GM12878 (cell line): ENCODE results near the gene RALGPS1. TPM values are rescaled to one million over a fixed set of nuclear protein-coding genes. Genes with fewer than 3 reads are reported as not detected.

ENCODE experiments used
- ATAC-seq: fragments of 200-7000 bp; cut with Tn5 transposase; 3 replicates; pipeline ENCODE4 v1.9.1; 2020; ENCODE audit warnings: mild to moderate bottlenecking, moderate library complexity
- BruUV-seq: library from RNA; stranded (reverse); fragments of 400-500 nt; replicated peaks from 2 replicates; lab custom pipeline; 2021; lab: Mats Ljungman, UMichigan
- CTCF ChIA-PET: fragments of 300-600 bp; sonication (Branson Sonifier 250); formaldehyde crosslinking; extraction: SDS; loops from one replicate; lab custom pipeline; 2021; ENCODE audit warnings: inconsistent platforms; lab: Yijun Ruan, JAX
- POLR2A ChIA-PET: fragments of 350-600 bp; formaldehyde crosslinking; extraction: SDS; loops from one replicate; lab custom pipeline; 2021; ENCODE audit warnings: inconsistent platforms; lab: Charles Lee
- RAD21 ChIA-PET: fragments of 300-600 bp; sonication (Branson Sonifier 250); formaldehyde crosslinking; loops from one replicate; lab custom pipeline; 2023; ENCODE audit warnings: antibody characterized with exemption; ENCODE audit not compliant: unreplicated experiment; lab: Charles Lee
- SMC1A ChIA-PET: fragments of 300-600 bp; sonication (Branson Sonifier 250); formaldehyde crosslinking; loops from one replicate; lab custom pipeline; 2023; ENCODE audit not compliant: unreplicated experiment, uncharacterized antibody; lab: Charles Lee
- DNase-seq: peaks from one replicate; pipeline ENCODE4 v3.0.0-alpha.2; 2011; ENCODE audit warnings: low read depth, low spot score
- FAIRE-seq: peaks from 3 replicates; lab custom pipeline; 2011; peaks lifted over from hg19 to GRCh38; lab: Jason Lieb, UNC
- H2AFZ ChIP-seq: 2 replicates; pipeline ENCODE4 v1.6.0; 2011; ENCODE audit warnings: low read depth, low read length, control low read depth; ENCODE audit not compliant: control insufficient read depth
- H3K27ac ChIP-seq: 2 replicates; pipeline ENCODE4 v1.5.1; 2011; ENCODE audit warnings: control low read depth; ENCODE audit not compliant: control insufficient read depth, insufficient read depth
- H3K27me3 ChIP-seq, 2 experiments: replicated peaks in 1 of 2; 2 replicates each; pipeline versions ENCODE4 v1.6.0 to v1.6.1; 2011; ENCODE audit warnings: low read length in 1 of 2; ENCODE audit not compliant: control insufficient read depth in 2 of 2, insufficient read depth in 2 of 2
- H3K36me3 ChIP-seq, 2 experiments: 2 replicates each; pipeline ENCODE4 v1.5.1; 2011; ENCODE audit warnings: low read length in 1 of 2; ENCODE audit not compliant: control insufficient read depth in 2 of 2, insufficient read depth in 2 of 2
- H3K4me1 ChIP-seq: 2 replicates; pipeline ENCODE4 v1.6.1; 2011; ENCODE audit warnings: mild to moderate bottlenecking, low read length, moderate library complexity, mixed read lengths; ENCODE audit not compliant: control insufficient read depth, insufficient read depth
- H3K4me2 ChIP-seq: 2 replicates; pipeline ENCODE4 v1.6.0; 2011; ENCODE audit warnings: control low read depth; ENCODE audit not compliant: control insufficient read depth, insufficient read depth
- H3K4me3 ChIP-seq: fragments of 200-600 bp; sonication (generic); 2 replicates; pipeline ENCODE4 v1.5.1; 2016
- H3K79me2 ChIP-seq: 2 replicates; pipeline ENCODE4 v1.6.0; 2011; ENCODE audit warnings: low read length; ENCODE audit not compliant: control insufficient read depth, insufficient read depth
- H3K9ac ChIP-seq: 2 replicates; pipeline ENCODE4 v1.8.0; 2011; ENCODE audit warnings: low read length, control low read depth, mixed read lengths; ENCODE audit not compliant: control insufficient read depth, insufficient read depth
- H3K9me3 ChIP-seq: replicated peaks from 3 replicates; pipeline ENCODE4 v1.5.1; 2011; ENCODE audit warnings: mild to moderate bottlenecking, low read length; ENCODE audit not compliant: control insufficient read depth, insufficient read depth
- H4K20me1 ChIP-seq: 2 replicates; pipeline ENCODE4 v1.6.0; 2011; ENCODE audit not compliant: control insufficient read depth, insufficient read depth
- CBFB ChIP-seq: IDR thresholded peaks from 2 replicates; pipeline ENCODE4 v1.6.1; 2016; ENCODE audit warnings: antibody characterized with exemption, low read depth
- CHD1 ChIP-seq: IDR thresholded peaks from 2 replicates; pipeline ENCODE4 v1.6.1; 2012; ENCODE audit warnings: low read depth, low read length, improper control_type of control experiment
- JUND ChIP-seq: IDR thresholded peaks from 2 replicates; pipeline ENCODE4 v1.6.1; 2012; ENCODE audit warnings: low read depth, mild to moderate bottlenecking, low read length, improper control_type of control experiment, moderate library complexity
- NBN ChIP-seq: fragments of 450-650 bp; IDR thresholded peaks from 2 replicates; pipeline ENCODE4 v1.6.1; 2016
- NR2F1 ChIP-seq: fragments of 450-650 bp; conservative IDR thresholded peaks from 2 replicates; pipeline ENCODE4 v1.6.1; 2017; ENCODE audit warnings: mild to moderate bottlenecking
- RAD21 ChIP-seq: IDR thresholded peaks from 2 replicates; pipeline ENCODE4 v1.6.1; 2011; ENCODE audit warnings: mild to moderate bottlenecking, low read depth, low read length, moderate library complexity; ENCODE audit not compliant: insufficient read depth
- SRF ChIP-seq, 2 experiments: IDR thresholded peaks; 2 replicates each; pipeline ENCODE4 v1.6.1; 2011; ENCODE audit warnings: low read depth in 2 of 2, low read length in 2 of 2, mild to moderate bottlenecking in 1 of 2, moderate library complexity in 1 of 2
- YY1 ChIP-seq: IDR thresholded peaks from 2 replicates; pipeline ENCODE4 v1.6.1; 2011; ENCODE audit warnings: low read depth, mild to moderate bottlenecking, low read length
- WGBS: methylation state at CpG from one replicate; pipeline ENCODE4 v1.1.6; 2016; ENCODE audit warnings: low lambda C conversion rate; ENCODE audit not compliant: insufficient replicate concordance, insufficient coverage; ENCODE audit errors: missing lambda C conversion rate; 5-methylcytosine and 5-hydroxymethylcytosine counted together
- in situ Hi-C: fragments of 300-500 bp; cut with MboI; formaldehyde crosslinking; loops from 9 replicates; pipeline ENCODE4 v1.14.3; 2018; ENCODE audit warnings: mixed read lengths
- intact Hi-C: fragments of 100-400 bp; cut with micrococcal nuclease; formaldehyde crosslinking; loops from one replicate; pipeline ENCODE4 v1.14.2; 2022; ENCODE audit not compliant: unreplicated experiment
- polyA plus RNA-seq, 11 experiments: library from polyadenylated mRNA; depleted of rRNA in 4 of 11; unstranded in 6 of 11; stranded (reverse) in 5 of 11; fragments of >200 nt; fragmentation: Nextera tagmentation in 4 of 11; fragmentation: Illumina TruSeq in 1 of 11; extraction: Ambion mirVana in 4 of 11; extraction: Trizol in 1 of 11; gene quantifications; 1 replicate in 1 of 11; 2 replicates in 10 of 11; pipeline versions ENCODE4 v1.2.1 to v1.2.3, GENCODE V29; 2011 to 2016; ENCODE audit warnings: inconsistent platforms in 2 of 11, missing spikeins in 2 of 11, low read depth in 1 of 11
- total RNA-seq, 4 experiments: library from RNA; depleted of rRNA in 3 of 4; stranded (reverse); fragments of >200 nt in 3 of 4; fragmentation: Illumina TruSeq in 1 of 4; extraction: Trizol in 1 of 4; gene quantifications; 2 replicates each; pipeline versions ENCODE4 v1.2.1 to v1.2.3, GENCODE V29; 2013 to 2021

Gene RALGPS1
- total and polyA plus RNA-seq, 10 of the 15 experiments (the other 5 are each of a cell fraction or from before 2014, with no cell fraction given), result 0.13 to 5.6 (median 2.7) TPM

DNA sequence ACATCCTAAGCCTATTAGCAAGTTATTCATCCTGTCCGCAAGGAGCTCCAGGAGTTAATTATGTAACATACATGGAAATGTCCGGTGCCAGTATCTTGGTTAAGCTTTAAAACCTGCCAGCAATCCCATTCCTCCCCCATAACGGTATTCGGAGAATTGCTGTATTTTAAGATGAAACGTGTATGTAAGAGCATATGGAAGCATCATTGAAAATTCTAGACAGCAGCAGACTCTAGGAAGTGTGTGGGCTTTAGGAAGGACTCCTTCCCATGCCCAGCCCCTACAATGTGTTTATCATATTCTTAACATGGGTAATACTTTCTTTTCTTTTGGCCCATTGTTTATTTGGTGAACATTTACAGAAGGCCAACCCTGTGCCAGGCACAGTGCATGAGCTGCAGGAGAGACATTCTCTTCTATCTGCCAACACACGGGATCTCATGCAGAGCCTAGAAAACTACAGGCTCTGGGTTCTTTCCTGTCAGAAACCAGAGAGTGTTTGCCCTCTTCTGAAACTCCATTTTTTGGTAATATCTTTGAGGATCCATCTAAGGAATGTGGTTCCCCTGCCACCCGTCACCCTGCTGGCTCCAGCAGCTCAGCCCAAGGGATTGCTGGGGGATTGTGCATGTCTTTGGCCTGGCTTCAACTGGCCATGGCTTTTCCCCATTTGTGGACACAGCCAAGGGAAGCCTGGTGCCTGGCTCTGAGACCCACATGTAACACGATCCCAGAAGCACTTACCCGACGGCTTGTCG lies 192.8 kb downstream of the RALGPS1 start:
- SMC1A ChIA-PET, result interaction anchor here (1.5 kb wide), 2 partner anchors 8 to 54 kb away, joined by 4 to 7 read pairs; no protein-coding TSS in a partner anchor
- ATAC-seq, result no peak
- BruUV-seq, result no TSS peak

More for the DNA sequence above, 192.8 kb downstream of the RALGPS1 start:
- H2AFZ ChIP-seq, result no peak overlapping the region
- ChIA-PET POLR2A (interaction anchor here (0.5 kb wide), 1 partner anchor 86 kb away, joined by 4 read pairs; no protein-coding TSS in a partner anchor), RAD21 (interaction anchor here (1.2 kb wide), 2 partner anchors 63 to 160 kb away, joined by 3 read pairs; no protein-coding TSS in a partner anchor)
- FAIRE-seq (no peak), DNase-seq (no peak)
- intact Hi-C loops, result no loop called here
- H4K20me1 ChIP-seq, result no peaks in the 10 kb centered on the region
- H3K27me3 ChIP-seq, result no peaks in the 10 kb centered on the region
- no peaks in the 10 kb centered on the region for H3K79me2 ChIP-seq
- no peak overlapping the region for H3K4me3 ChIP-seq
- no peak overlapping the region for H3K27ac ChIP-seq
- no peaks in the 10 kb centered on the region for H3K9me3 ChIP-seq
- H3K9ac ChIP-seq, result no peak overlapping the region
- no peak overlapping the region for H3K4me2 ChIP-seq
- WGBS, result 71% methylated on average over 11 of the region's 11 CpGs
- in situ Hi-C loops, result no loop called here
- TF ChIP-seq YY1 (no peak), CHD1 (no peak), NBN (no peak), JUND (no peak), NR2F1 (no peak), SRF (IDR thresholded peaks at IDR 0.05; ENCODE audit: low read depth in 2 of 2, low read length in 2 of 2) (no peak), CBFB (no peak), RAD21 (no peak)
- TF ChIP-seq, all 136 proteins: peak for 0
- Histone ChIP-seq H3K4me1 (no peaks in the 10 kb centered on the region), H3K36me3 (no peaks in the 10 kb centered on the region; a peak in 1 of 4 replicates)
- CTCF ChIA-PET, result interaction anchor here (0.6 to 1.1 kb wide), 3 partner anchors 12 to 107 kb away, joined by 3 read pairs; partner anchors contain the start of gene ANGPTL2
